OCI-LY7 (cell line): ENCODE data around the gene EPHA10.

Experiments used
- EZH2phosphoT487 ChIP-seq: fragments of 200-600 bp; sonication (generic); IDR thresholded peaks from 2 replicates; pipeline ENCODE4 v1.6.1; 2018; ENCODE audit warnings: low read depth, borderline replicate concordance, mild to moderate bottlenecking, mixed run types, antibody characterized with exemption, low read length, moderate library complexity, mixed read lengths
- TF ChIP-seq, protein P1 (sequence below): fragments of 200-600 bp; sonication (generic); conservative IDR thresholded peaks from 2 replicates; pipeline ENCODE4 v1.5.1; 2014; ENCODE audit warnings: mild to moderate bottlenecking, antibody characterized with exemption, low read length, moderate library complexity, mixed read lengths

DNA sequence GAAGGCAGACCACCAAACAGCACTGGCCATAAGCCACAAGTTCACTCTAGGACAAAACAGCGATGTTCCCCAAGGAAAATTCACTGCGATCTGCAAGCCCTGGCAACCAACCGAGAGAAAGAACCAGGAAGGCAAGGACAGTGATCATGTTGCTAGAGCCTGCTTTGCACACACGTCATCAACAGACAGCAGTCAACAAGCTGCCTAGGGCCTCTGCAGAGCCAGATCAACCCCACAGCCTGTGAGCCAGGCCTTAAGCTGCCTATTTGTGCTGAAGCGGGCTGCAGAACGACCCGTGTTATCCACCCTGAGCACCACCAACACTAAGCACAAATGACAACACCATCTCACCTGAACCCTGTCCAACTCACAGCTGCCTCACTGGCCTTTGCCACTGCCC, 49.3 kb upstream of the EPHA10 start:
- TF ChIP-seq, protein P1, sequence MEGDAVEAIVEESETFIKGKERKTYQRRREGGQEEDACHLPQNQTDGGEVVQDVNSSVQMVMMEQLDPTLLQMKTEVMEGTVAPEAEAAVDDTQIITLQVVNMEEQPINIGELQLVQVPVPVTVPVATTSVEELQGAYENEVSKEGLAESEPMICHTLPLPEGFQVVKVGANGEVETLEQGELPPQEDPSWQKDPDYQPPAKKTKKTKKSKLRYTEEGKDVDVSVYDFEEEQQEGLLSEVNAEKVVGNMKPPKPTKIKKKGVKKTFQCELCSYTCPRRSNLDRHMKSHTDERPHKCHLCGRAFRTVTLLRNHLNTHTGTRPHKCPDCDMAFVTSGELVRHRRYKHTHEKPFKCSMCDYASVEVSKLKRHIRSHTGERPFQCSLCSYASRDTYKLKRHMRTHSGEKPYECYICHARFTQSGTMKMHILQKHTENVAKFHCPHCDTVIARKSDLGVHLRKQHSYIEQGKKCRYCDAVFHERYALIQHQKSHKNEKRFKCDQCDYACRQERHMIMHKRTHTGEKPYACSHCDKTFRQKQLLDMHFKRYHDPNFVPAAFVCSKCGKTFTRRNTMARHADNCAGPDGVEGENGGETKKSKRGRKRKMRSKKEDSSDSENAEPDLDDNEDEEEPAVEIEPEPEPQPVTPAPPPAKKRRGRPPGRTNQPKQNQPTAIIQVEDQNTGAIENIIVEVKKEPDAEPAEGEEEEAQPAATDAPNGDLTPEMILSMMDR, result no peak
- no peak for TF ChIP-seq EZH2phosphoT487
